ENCODE data around the gene CYP4A22.

DNA sequence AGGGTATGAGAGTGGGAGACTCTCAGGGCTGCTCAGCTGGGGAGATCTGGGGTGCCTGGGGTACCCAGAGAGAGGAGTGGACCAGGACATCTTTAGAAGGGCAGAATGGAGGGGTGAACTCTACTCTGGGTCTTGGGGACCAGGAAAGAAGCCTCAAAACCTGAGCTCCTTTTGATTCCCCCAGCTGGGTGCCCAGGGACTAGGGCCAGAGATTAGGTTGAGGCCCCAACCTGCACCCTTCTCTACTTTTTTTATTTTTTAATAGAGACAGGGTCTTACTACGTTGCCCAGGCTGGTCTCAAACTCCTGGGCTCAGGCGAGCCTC is 50.6 kb downstream of the CYP4A22 start:
- TF ChIP-seq, protein P1, sequence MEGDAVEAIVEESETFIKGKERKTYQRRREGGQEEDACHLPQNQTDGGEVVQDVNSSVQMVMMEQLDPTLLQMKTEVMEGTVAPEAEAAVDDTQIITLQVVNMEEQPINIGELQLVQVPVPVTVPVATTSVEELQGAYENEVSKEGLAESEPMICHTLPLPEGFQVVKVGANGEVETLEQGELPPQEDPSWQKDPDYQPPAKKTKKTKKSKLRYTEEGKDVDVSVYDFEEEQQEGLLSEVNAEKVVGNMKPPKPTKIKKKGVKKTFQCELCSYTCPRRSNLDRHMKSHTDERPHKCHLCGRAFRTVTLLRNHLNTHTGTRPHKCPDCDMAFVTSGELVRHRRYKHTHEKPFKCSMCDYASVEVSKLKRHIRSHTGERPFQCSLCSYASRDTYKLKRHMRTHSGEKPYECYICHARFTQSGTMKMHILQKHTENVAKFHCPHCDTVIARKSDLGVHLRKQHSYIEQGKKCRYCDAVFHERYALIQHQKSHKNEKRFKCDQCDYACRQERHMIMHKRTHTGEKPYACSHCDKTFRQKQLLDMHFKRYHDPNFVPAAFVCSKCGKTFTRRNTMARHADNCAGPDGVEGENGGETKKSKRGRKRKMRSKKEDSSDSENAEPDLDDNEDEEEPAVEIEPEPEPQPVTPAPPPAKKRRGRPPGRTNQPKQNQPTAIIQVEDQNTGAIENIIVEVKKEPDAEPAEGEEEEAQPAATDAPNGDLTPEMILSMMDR (IDR thresholded peaks at IDR 0.05; ENCODE audit: extremely low read depth in 1 of 2, insufficient read depth in 1 of 2, low read depth in 1 of 2, low read length in 2 of 2): no peak
- TF ChIP-seq POLR2AphosphoS5 (IDR thresholded peaks at IDR 0.05; ENCODE audit: insufficient read depth, low read depth, low read length): no peak
- TF ChIP-seq, protein P2, sequence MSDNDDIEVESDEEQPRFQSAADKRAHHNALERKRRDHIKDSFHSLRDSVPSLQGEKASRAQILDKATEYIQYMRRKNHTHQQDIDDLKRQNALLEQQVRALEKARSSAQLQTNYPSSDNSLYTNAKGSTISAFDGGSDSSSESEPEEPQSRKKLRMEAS (IDR thresholded peaks at IDR 0.05; ENCODE audit: insufficient read depth, insufficient read length): no peak
- no peak for TF ChIP-seq POLR2A (IDR thresholded peaks at IDR 0.05; ENCODE audit: low read depth, low read length)
- TF ChIP-seq MYC (IDR thresholded peaks at IDR 0.05; ENCODE audit: low read depth, low read length): no peak
- TF ChIP-seq JUN (IDR thresholded peaks at IDR 0.05; ENCODE audit: borderline replicate concordance, insufficient read depth, insufficient read length, low read depth): no peak
- TF ChIP-seq EZH2 (IDR thresholded peaks at IDR 0.05; ENCODE audit: borderline replicate concordance, low read depth, low read length, severe bottlenecking): no peak
- no peak for TF ChIP-seq FOS (IDR thresholded peaks at IDR 0.05; ENCODE audit: borderline replicate concordance, insufficient read depth, low read length)
- TF ChIP-seq GATA2 (IDR thresholded peaks at IDR 0.05; ENCODE audit: insufficient read depth, insufficient read length, low read depth, low read length): no peak
